Measurements from ENCODE around the gene CCDC51. TPM values are rescaled to one million over a fixed set of nuclear protein-coding genes. Genes with fewer than 3 reads are reported as not detected.

Gene CCDC51
- total RNA-seq, 1 experiment from 2014 or later = 29.3 TPM

DNA sequence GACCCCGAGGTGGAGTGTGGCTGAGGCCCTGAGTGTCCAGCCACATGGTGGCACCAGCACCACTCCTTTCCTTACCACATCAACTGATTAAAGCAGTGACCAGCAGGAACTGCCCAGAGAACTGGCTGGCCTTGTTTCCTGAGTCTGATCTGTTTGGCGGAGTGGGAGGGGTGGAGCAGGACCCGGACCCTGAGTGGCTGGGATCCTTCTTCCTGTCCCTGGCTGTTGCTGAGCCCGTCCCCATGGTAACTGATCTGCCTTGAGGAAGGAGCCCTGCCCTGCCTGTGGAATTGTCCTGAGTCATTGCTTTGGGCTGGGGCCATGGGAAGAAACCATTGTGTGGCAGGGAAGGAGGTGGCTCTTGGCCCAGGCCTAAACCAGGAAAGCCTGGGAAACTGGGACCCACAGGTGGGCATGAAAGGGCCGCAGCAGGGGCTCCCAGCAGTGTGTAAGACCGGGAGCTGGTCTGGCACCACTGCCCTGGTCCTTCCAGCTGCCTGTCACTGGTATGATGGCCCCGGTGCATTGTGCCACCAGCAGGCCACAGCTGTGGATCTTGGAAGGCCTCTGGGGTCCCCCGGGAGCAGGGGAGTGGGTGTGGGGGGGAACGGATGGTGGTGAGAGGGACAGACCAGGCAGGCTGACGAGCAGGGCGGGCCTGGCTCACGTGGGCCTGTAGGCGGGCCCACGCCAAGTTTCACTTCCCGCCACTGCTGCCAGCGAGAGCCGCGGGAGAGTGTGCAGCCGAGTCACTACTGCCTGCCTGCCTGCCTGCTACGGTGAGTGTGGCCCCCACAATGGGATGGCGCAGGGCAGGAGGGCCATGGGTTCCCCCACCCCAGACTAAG, 25.8 kb upstream of the CCDC51 start:
- no peaks in the 10 kb centered on the region for H4K20me1 ChIP-seq (ENCODE audit: insufficient read depth)
- H3K4me1 ChIP-seq (ENCODE audit: control insufficient read depth in 1 of 2, insufficient read depth in 2 of 2, low read length in 2 of 2) = peaks cover 16 to 33% of the 10 kb centered on the region in 2 experiments
- POLR2A ChIA-PET = interaction anchor here (1.5 kb wide), 1 partner anchor 19 kb away, joined by 5 read pairs; the partner anchor contains the start of gene ATRIP
- TF ChIP-seq SRF (IDR thresholded peaks at IDR 0.05; ENCODE audit: low read depth) (no peak), ZFX (IDR thresholded peaks at IDR 0.05) (peak; percentile 37; the same call in 1 of the 2 replicates), EGR1 (IDR thresholded peaks at IDR 0.05; ENCODE audit: low read depth) (no peak), YY1 (IDR thresholded peaks at IDR 0.05; ENCODE audit: extremely low read depth, insufficient replicate concordance, low read depth, low read length) (peak; percentile 5), JUND (IDR thresholded peaks at IDR 0.05) (no peak), POLR2AphosphoS5 (IDR thresholded peaks at IDR 0.05; ENCODE audit: low read depth, low read length) (peak; percentile 58), TCF7L2 (IDR thresholded peaks at IDR 0.05; ENCODE audit: borderline replicate concordance, extremely low read depth, insufficient read depth, insufficient read length) (no peak), RAD21 (IDR thresholded peaks at IDR 0.05; ENCODE audit: low read depth) (no peak), POLR2A (IDR thresholded peaks at IDR 0.05; ENCODE audit: borderline replicate concordance, extremely low read depth, insufficient read depth, insufficient read length) (no peak), EZH2 (IDR thresholded peaks at IDR 0.05) (no peak), EZH2phosphoT487 (IDR thresholded peaks at IDR 0.05; ENCODE audit: borderline replicate concordance) (no peak), ELF1 (IDR thresholded peaks at IDR 0.05; ENCODE audit: borderline replicate concordance, low read depth) (no peak), CBX3 (IDR thresholded peaks at IDR 0.05; ENCODE audit: low read depth) (no peak)
- TF ChIP-seq, protein P1, sequence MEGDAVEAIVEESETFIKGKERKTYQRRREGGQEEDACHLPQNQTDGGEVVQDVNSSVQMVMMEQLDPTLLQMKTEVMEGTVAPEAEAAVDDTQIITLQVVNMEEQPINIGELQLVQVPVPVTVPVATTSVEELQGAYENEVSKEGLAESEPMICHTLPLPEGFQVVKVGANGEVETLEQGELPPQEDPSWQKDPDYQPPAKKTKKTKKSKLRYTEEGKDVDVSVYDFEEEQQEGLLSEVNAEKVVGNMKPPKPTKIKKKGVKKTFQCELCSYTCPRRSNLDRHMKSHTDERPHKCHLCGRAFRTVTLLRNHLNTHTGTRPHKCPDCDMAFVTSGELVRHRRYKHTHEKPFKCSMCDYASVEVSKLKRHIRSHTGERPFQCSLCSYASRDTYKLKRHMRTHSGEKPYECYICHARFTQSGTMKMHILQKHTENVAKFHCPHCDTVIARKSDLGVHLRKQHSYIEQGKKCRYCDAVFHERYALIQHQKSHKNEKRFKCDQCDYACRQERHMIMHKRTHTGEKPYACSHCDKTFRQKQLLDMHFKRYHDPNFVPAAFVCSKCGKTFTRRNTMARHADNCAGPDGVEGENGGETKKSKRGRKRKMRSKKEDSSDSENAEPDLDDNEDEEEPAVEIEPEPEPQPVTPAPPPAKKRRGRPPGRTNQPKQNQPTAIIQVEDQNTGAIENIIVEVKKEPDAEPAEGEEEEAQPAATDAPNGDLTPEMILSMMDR (IDR thresholded peaks at IDR 0.05 in 2 of 3, conservative IDR thresholded peaks at IDR 0.05 in 1 of 3; ENCODE audit: borderline replicate concordance in 1 of 3, insufficient read depth in 1 of 3, low read depth in 2 of 3, low read length in 2 of 3) = peak in 2 of 3 experiments; percentile 62 to 64; a peak in 4 of 6 replicates
- TF ChIP-seq, protein P2, sequence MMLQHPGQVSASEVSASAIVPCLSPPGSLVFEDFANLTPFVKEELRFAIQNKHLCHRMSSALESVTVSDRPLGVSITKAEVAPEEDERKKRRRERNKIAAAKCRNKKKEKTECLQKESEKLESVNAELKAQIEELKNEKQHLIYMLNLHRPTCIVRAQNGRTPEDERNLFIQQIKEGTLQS (IDR thresholded peaks at IDR 0.05) = no peak
- TF ChIP-seq, protein P3, sequence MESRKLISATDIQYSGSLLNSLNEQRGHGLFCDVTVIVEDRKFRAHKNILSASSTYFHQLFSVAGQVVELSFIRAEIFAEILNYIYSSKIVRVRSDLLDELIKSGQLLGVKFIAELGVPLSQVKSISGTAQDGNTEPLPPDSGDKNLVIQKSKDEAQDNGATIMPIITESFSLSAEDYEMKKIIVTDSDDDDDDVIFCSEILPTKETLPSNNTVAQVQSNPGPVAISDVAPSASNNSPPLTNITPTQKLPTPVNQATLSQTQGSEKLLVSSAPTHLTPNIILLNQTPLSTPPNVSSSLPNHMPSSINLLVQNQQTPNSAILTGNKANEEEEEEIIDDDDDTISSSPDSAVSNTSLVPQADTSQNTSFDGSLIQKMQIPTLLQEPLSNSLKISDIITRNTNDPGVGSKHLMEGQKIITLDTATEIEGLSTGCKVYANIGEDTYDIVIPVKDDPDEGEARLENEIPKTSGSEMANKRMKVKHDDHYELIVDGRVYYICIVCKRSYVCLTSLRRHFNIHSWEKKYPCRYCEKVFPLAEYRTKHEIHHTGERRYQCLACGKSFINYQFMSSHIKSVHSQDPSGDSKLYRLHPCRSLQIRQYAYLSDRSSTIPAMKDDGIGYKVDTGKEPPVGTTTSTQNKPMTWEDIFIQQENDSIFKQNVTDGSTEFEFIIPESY (IDR thresholded peaks at IDR 0.05; ENCODE audit: extremely low read depth, insufficient replicate concordance, low read length) = peak; percentile 21
- H3K9ac ChIP-seq (ENCODE audit: low read length) = peak overlapping the region; percentile 82
- no peaks in the 10 kb centered on the region for H3K9me2 ChIP-seq (ENCODE audit: insufficient read depth)
- intact Hi-C loops (cut with micrococcal nuclease) = loop anchor here (1.0 to 2.0 kb wide), 3 partner anchors 42 to 169 kb away; partner anchors contain the start of gene SLC26A6
- peak overlapping the region; percentile 92 for H3K4me2 ChIP-seq (ENCODE audit: low read length)
- peaks cover 6 to 18% of the 10 kb centered on the region in 2 experiments; a peak in 3 of 4 replicates for H3K36me3 ChIP-seq (ENCODE audit: control insufficient read depth in 1 of 2, insufficient read depth in 2 of 2, low read length in 2 of 2)
- no TSS peak for BruUV-seq (replicated peaks)
- no peak overlapping the region for H2AFZ ChIP-seq (ENCODE audit: low read depth, low read length, poor library complexity, severe bottlenecking)
- H3K27me3 ChIP-seq (ENCODE audit: insufficient read depth, low read length) = no peaks in the 10 kb centered on the region
- CTCF ChIA-PET = interaction anchor here (3.3 kb wide), 1 partner anchor 84 kb away, joined by 19 read pairs; no protein-coding TSS in a partner anchor
- peak overlapping the region; percentile 98 for H3K27ac ChIP-seq (ENCODE audit: low read depth, low read length)
- peak; percentile 96 for DNase-seq (ENCODE audit: low read depth, low spot score)
- H3K4me3 ChIP-seq (replicated peaks in 1 of 2; ENCODE audit: low read depth in 1 of 2, low read length in 2 of 2) = peak overlapping the region; percentile 56 to 60
- RAD21 ChIA-PET (ENCODE audit: low non-redundant PET in 1 of 2, low total read pairs in 2 of 2, uncharacterized antibody in 2 of 2, unreplicated experiment in 2 of 2) = no interaction called here
- H3K9me3 ChIP-seq (ENCODE audit: control insufficient read depth in 1 of 2, insufficient read depth in 1 of 2, low read depth in 1 of 2, low read length in 2 of 2) = no peaks in the 10 kb centered on the region
- peak; percentile 85 for ATAC-seq
- peaks cover 39% of the 10 kb centered on the region for H3K79me2 ChIP-seq (ENCODE audit: insufficient read depth, low read length)
